OCI-LY7 (cell line): Measurements from ENCODE around the gene OR4K14. TPM values are rescaled to one million over a fixed set of nuclear protein-coding genes. Genes with fewer than 3 reads are reported as not detected.

Experiments
- Bru-seq: library from RNA; stranded (reverse); fragments of 400-500 nt; gene quantifications from one replicate; lab custom pipeline; 2021; lab: Mats Ljungman, UMichigan
- BruChase-seq, 2 experiments: library from RNA; stranded (reverse); fragments of 400-500 nt; gene quantifications; one replicate each; lab custom pipeline; 2021; lab: Mats Ljungman, UMichigan
- BruUV-seq: library from RNA; stranded (reverse); fragments of 400-500 nt; replicated peaks from 2 replicates; lab custom pipeline; 2021; lab: Mats Ljungman, UMichigan
- CTCF ChIA-PET: fragments of 300-600 bp; sonication (Branson Sonifier 250); formaldehyde crosslinking; loops from one replicate; lab custom pipeline; 2022; ENCODE audit warnings: antibody characterized with exemption; ENCODE audit not compliant: unreplicated experiment; lab: Charles Lee
- POLR2A ChIA-PET: fragments of 300-600 bp; sonication (Branson Sonifier 250); formaldehyde crosslinking; loops from one replicate; lab custom pipeline; 2022; ENCODE audit warnings: antibody characterized with exemption; lab: Charles Lee
- DNase-seq: peaks from one replicate; pipeline ENCODE4 v3.0.0-alpha.2; 2015; ENCODE audit warnings: low spot score
- H2AFZ ChIP-seq: fragments of 200-600 bp; sonication (generic), shearing (Covaris generic); 2 replicates; pipeline ENCODE4 v1.6.1; 2014; ENCODE audit warnings: mild to moderate bottlenecking, antibody characterized with exemption, low read length, moderate library complexity
- H3K27ac ChIP-seq: fragments of 200-600 bp; sonication (generic); 2 replicates; pipeline ENCODE4 v1.5.1; 2014; ENCODE audit warnings: mixed run types, low read depth, mild to moderate bottlenecking, moderate library complexity, low read length, inconsistent platforms; ENCODE audit not compliant: poor library complexity, severe bottlenecking
- H3K36me3 ChIP-seq: fragments of 200-600 bp; sonication (generic); 2 replicates; pipeline ENCODE4 v1.6.1; 2014; ENCODE audit warnings: mild to moderate bottlenecking, antibody characterized with exemption, low read length, moderate library complexity, mixed read lengths; ENCODE audit not compliant: insufficient read depth
- H3K4me1 ChIP-seq: fragments of 200-600 bp; sonication (generic); 2 replicates; pipeline ENCODE4 v1.5.1; 2014; ENCODE audit warnings: mild to moderate bottlenecking, low read length; ENCODE audit not compliant: insufficient read depth, poor library complexity, severe bottlenecking
- H3K4me2 ChIP-seq: fragments of 200-600 bp; sonication (generic); 2 replicates; pipeline ENCODE4 v1.6.1; 2014; ENCODE audit warnings: mild to moderate bottlenecking, low read length
- H3K4me3 ChIP-seq: fragments of 200-600 bp; sonication (generic); 2 replicates; pipeline ENCODE4 v1.5.1; 2014; ENCODE audit warnings: mild to moderate bottlenecking, low read depth, low read length; ENCODE audit not compliant: poor library complexity, severe bottlenecking
- H3K79me2 ChIP-seq: fragments of 200-600 bp; sonication (generic); 2 replicates; pipeline ENCODE4 v1.6.1; 2016; ENCODE audit warnings: low read depth, mild to moderate bottlenecking, low read length, moderate library complexity, mixed read lengths; ENCODE audit not compliant: insufficient read depth
- H3K9me2 ChIP-seq: fragments of 200-600 bp; sonication (generic); 2 replicates; pipeline ENCODE4 v1.6.1; 2016; ENCODE audit warnings: mild to moderate bottlenecking, low read length, mixed read lengths; ENCODE audit not compliant: insufficient read depth
- H3K9me3 ChIP-seq: fragments of 200-600 bp; sonication (generic); 2 replicates; pipeline ENCODE4 v1.6.1; 2014; ENCODE audit warnings: mild to moderate bottlenecking, mixed run types, low read length, mixed read lengths
- H4K20me1 ChIP-seq: fragments of 200-600 bp; sonication (generic); 2 replicates; pipeline ENCODE4 v1.6.1; 2014; ENCODE audit warnings: mild to moderate bottlenecking, antibody characterized with exemption, low read length, moderate library complexity, mixed read lengths; ENCODE audit not compliant: insufficient read depth
- EZH2phosphoT487 ChIP-seq: fragments of 200-600 bp; sonication (generic); IDR thresholded peaks from 2 replicates; pipeline ENCODE4 v1.6.1; 2018; ENCODE audit warnings: low read depth, borderline replicate concordance, mild to moderate bottlenecking, mixed run types, antibody characterized with exemption, low read length, moderate library complexity, mixed read lengths
- intact Hi-C: fragments of 100-400 bp; cut with micrococcal nuclease; formaldehyde crosslinking; loops from one replicate; pipeline ENCODE4 v1.10.0; 2022; ENCODE audit not compliant: unreplicated experiment
- long read RNA-seq: library from polyadenylated mRNA; stranded (forward); transcript quantifications from one replicate; pipeline ENCODE4 v2.0.0, GENCODE V29; 2022
- total RNA-seq, 2 experiments: library from RNA; depleted of rRNA in 1 of 2; stranded (reverse); fragments of >200 nt in 1 of 2; shearing (Covaris generic) in 1 of 2; gene quantifications; 2 replicates each; pipeline ENCODE4 v1.2.3, GENCODE V29; 2014 to 2022
- TF ChIP-seq, protein P1 (sequence below): fragments of 200-600 bp; sonication (generic); conservative IDR thresholded peaks from 2 replicates; pipeline ENCODE4 v1.5.1; 2014; ENCODE audit warnings: mild to moderate bottlenecking, antibody characterized with exemption, low read length, moderate library complexity, mixed read lengths

Gene OR4K14
- total RNA-seq (2014; rRNA removed; shearing (Covaris generic)) (not detected in 2 replicates), total RNA-seq (2022) (not detected in 2 replicates), Bru-seq, nascent RNA (not detected), BruChase-seq, experiment 1, labeled RNA remaining after a 6-hour chase (not detected), BruChase-seq, experiment 2, labeled RNA remaining after a 2-hour chase (not detected)
- long read RNA-seq, result 0 reads

- Histone ChIP-seq H3K4me3 (no peak within 1 kb of the TSS), H3K4me2 (no peak within 1 kb of the TSS), H3K4me1 (no peaks in the 10 kb centered on the region), H3K79me2 (no peaks in the 10 kb centered on the region), H3K27ac (no peak within 1 kb of the TSS), H4K20me1 (no peaks in the 10 kb centered on the region), H3K36me3 (no peaks in the 10 kb centered on the region), H3K9me3 (no peaks in the 10 kb centered on the region), H3K9me2 (no peaks in the 10 kb centered on the region), H2AFZ (no peak within 1 kb of the TSS)
- intact Hi-C loops, result no loop called here
- no peak for DNase-seq
- no TSS peak for BruUV-seq
- POLR2A ChIA-PET, result no interaction called here
- CTCF ChIA-PET, result no interaction called here
- no peak for TF ChIP-seq EZH2phosphoT487
- TF ChIP-seq, protein P1, sequence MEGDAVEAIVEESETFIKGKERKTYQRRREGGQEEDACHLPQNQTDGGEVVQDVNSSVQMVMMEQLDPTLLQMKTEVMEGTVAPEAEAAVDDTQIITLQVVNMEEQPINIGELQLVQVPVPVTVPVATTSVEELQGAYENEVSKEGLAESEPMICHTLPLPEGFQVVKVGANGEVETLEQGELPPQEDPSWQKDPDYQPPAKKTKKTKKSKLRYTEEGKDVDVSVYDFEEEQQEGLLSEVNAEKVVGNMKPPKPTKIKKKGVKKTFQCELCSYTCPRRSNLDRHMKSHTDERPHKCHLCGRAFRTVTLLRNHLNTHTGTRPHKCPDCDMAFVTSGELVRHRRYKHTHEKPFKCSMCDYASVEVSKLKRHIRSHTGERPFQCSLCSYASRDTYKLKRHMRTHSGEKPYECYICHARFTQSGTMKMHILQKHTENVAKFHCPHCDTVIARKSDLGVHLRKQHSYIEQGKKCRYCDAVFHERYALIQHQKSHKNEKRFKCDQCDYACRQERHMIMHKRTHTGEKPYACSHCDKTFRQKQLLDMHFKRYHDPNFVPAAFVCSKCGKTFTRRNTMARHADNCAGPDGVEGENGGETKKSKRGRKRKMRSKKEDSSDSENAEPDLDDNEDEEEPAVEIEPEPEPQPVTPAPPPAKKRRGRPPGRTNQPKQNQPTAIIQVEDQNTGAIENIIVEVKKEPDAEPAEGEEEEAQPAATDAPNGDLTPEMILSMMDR, result no peak
These were observed at the start of gene OR4K14 for GRCh38 chr14:20019257-20019865. OR4K14 (minus strand) TSS chr14:20019307; CDS start chr14:20015193, 4,114 bp downstream.

- ChIA-PET CTCF (no interaction called here), POLR2A (no interaction called here)
- Histone ChIP-seq H3K36me3 (no peaks in the 10 kb centered on the region), H3K79me2 (no peaks in the 10 kb centered on the region), H3K4me1 (no peaks in the 10 kb centered on the region), H3K9me3 (no peaks in the 10 kb centered on the region), H4K20me1 (no peaks in the 10 kb centered on the region), H2AFZ (no peak within 1 kb of the TSS), H3K4me2 (no peak within 1 kb of the TSS), H3K4me3 (no peak within 1 kb of the TSS), H3K9me2 (no peaks in the 10 kb centered on the region), H3K27ac (no peak within 1 kb of the TSS)
- no TSS peak for BruUV-seq
- DNase-seq, result no peak
- TF ChIP-seq, protein P1, result no peak
- TF ChIP-seq EZH2phosphoT487, result no peak
- intact Hi-C loops, result no loop called here
These were observed 40.6 kb upstream of the OR4K14 start, which contains the start of gene OR4L1 for GRCh38 chr14:20059745-20060144. OR4L1 (plus strand) TSS chr14:20060045; CDS start chr14:20060045, 0 bp downstream.

DNA sequence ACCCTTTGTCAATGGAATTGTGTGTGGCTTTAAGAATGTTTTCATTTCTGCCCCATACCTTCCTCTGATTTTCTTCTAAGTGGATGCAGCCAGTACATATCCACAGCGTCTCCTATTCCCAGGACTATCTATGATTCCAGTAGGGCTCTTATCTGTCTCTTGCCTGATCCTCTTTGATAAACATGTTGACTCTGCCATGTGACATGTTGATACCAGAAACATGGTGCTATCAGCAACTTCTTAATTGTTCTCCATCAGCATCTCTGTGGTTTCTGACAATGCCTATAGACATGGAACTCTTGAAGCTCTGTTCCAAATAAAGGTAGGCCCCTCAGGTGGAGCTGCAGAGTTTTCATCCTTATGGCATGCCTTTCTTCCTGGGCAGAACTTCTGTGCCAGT, 29.1 kb upstream of the OR4K14 start:
- H3K9me3 ChIP-seq, result no peaks in the 10 kb centered on the region
- no peak for TF ChIP-seq EZH2phosphoT487
- TF ChIP-seq, protein P1, result no peak
- H3K9me2 ChIP-seq, result no peaks in the 10 kb centered on the region
- no peaks in the 10 kb centered on the region for H3K36me3 ChIP-seq
- H3K79me2 ChIP-seq, result no peaks in the 10 kb centered on the region
- no peak overlapping the region for H2AFZ ChIP-seq
- no peak overlapping the region for H3K4me3 ChIP-seq
- POLR2A ChIA-PET, result no interaction called here
- H3K27ac ChIP-seq, result no peak overlapping the region
- no TSS peak for BruUV-seq
- no peaks in the 10 kb centered on the region for H4K20me1 ChIP-seq
- CTCF ChIA-PET, result no interaction called here
- no peaks in the 10 kb centered on the region for H3K4me1 ChIP-seq
- intact Hi-C loops, result no loop called here
- H3K4me2 ChIP-seq, result no peak overlapping the region
- DNase-seq, result no peak
